ENCODE results near the gene PPP1R12C. TPM values are rescaled to one million over a fixed set of nuclear protein-coding genes. Genes with fewer than 3 reads are reported as not detected.

PPP1R12C gene
- total and polyA plus RNA-seq, 10 of the 15 experiments (the other 5 are each of a cell fraction or from before 2014, with no cell fraction given) = 1.4 to 84.7 (median 20.5) TPM

GRCh38 chr19:55056827-55057226, 60.6 kb downstream of the PPP1R12C start:
- H3K27me3 ChIP-seq (replicated peaks in 1 of 2; ENCODE audit: control insufficient read depth in 2 of 2, insufficient read depth in 2 of 2, low read length in 1 of 2) = no peaks in the 10 kb centered on the region
- no peak overlapping the region for H3K4me3 ChIP-seq
- ChIA-PET CTCF (no interaction called here), POLR2A (no interaction called here), RAD21 (ENCODE audit: unreplicated experiment) (no interaction called here), SMC1A (ENCODE audit: uncharacterized antibody, unreplicated experiment) (no interaction called here)
- no peaks in the 10 kb centered on the region for H3K79me2 ChIP-seq (ENCODE audit: control insufficient read depth, insufficient read depth, low read length)
- FAIRE-seq (no peak), ATAC-seq (no peak), DNase-seq (ENCODE audit: low read depth, low spot score) (no peak)
- H3K36me3 ChIP-seq (ENCODE audit: control insufficient read depth in 2 of 2, insufficient read depth in 2 of 2, low read length in 1 of 2) = peaks cover 2 to 12% of the 10 kb centered on the region in 2 experiments; a peak in 3 of 4 replicates
- no peaks in the 10 kb centered on the region for H3K4me1 ChIP-seq (ENCODE audit: control insufficient read depth, insufficient read depth, low read length)
- no peaks in the 10 kb centered on the region; the same call in 2 of the 3 replicates for H3K9me3 ChIP-seq (replicated peaks; ENCODE audit: control insufficient read depth, insufficient read depth, low read length)
- intact Hi-C loops (cut with micrococcal nuclease; ENCODE audit: unreplicated experiment) = loop anchor here (5.0 kb wide), 1 partner anchor 175 kb away; no protein-coding TSS in a partner anchor
- BruUV-seq (replicated peaks) = no TSS peak
- 96% methylated on average over 9 of the region's 9 CpGs for WGBS (ENCODE audit: insufficient coverage, insufficient replicate concordance, low lambda C conversion rate, missing lambda C conversion rate)
- TF ChIP-seq E4F1 (IDR thresholded peaks at IDR 0.05; ENCODE audit: borderline replicate concordance, partially characterized antibody) (no peak), NRF1 (conservative IDR thresholded peaks at IDR 0.05; ENCODE audit: low read depth, low read length) (no peak), JUNB (IDR thresholded peaks at IDR 0.05) (no peak), MAX (IDR thresholded peaks at IDR 0.05; ENCODE audit: low read depth, low read length) (no peak), DPF2 (IDR thresholded peaks at IDR 0.05) (no peak), GATAD2B (conservative IDR thresholded peaks at IDR 0.05; ENCODE audit: low read depth) (no peak), NR2C2 (IDR thresholded peaks at IDR 0.05; ENCODE audit: borderline replicate concordance, control insufficient read depth, insufficient read length, low read depth) (no peak)
- H2AFZ ChIP-seq (ENCODE audit: control insufficient read depth, low read depth, low read length) = no peak overlapping the region
- no peak overlapping the region for H3K9ac ChIP-seq (ENCODE audit: control insufficient read depth, insufficient read depth, low read length)
- in situ Hi-C loops (cut with MboI) = no loop called here
- H3K27ac ChIP-seq (ENCODE audit: control insufficient read depth, insufficient read depth) = no peak overlapping the region
- no peak overlapping the region for H3K4me2 ChIP-seq (ENCODE audit: control insufficient read depth, insufficient read depth)
- H4K20me1 ChIP-seq (ENCODE audit: control insufficient read depth, insufficient read depth) = no peaks in the 10 kb centered on the region
